ENCODE data around the gene FRMD3.

FRMD3 gene

GRCh38 chr9:83419961-83420360, 118.2 kb downstream of the FRMD3 start:
- peaks cover 7% of the 10 kb centered on the region for H3K4me1 ChIP-seq
- H3K27me3 ChIP-seq (ENCODE audit: control insufficient read depth, insufficient read depth, low read length): no peaks in the 10 kb centered on the region
- H3K79me2 ChIP-seq: peaks cover 26% of the 10 kb centered on the region
- H3K9me3 ChIP-seq (ENCODE audit: control insufficient read depth, low read length): no peaks in the 10 kb centered on the region
- TF ChIP-seq CTCF (IDR thresholded peaks at IDR 0.05): no peak
- no peak overlapping the region for H3K4me2 ChIP-seq (ENCODE audit: low read length)
- no peak overlapping the region for H2AFZ ChIP-seq
- H3K36me3 ChIP-seq (ENCODE audit: control insufficient read depth, insufficient read depth, low read length): no peaks in the 10 kb centered on the region
- H3K4me3 ChIP-seq (ENCODE audit: low read depth, low read length): no peak overlapping the region
- no peak overlapping the region for H3K9ac ChIP-seq
- H3K27ac ChIP-seq: no peak overlapping the region

GRCh38 chr9:83418283-83418682, 119.9 kb downstream of the FRMD3 start:
- Histone ChIP-seq H3K4me2 (ENCODE audit: low read length) (no peak overlapping the region), H3K4me3 (ENCODE audit: low read depth, low read length) (no peak overlapping the region), H3K27ac (no peak overlapping the region), H3K36me3 (ENCODE audit: control insufficient read depth, insufficient read depth, low read length) (no peaks in the 10 kb centered on the region), H3K9ac (no peak overlapping the region), H3K4me1 (peaks cover 3% of the 10 kb centered on the region), H3K27me3 (ENCODE audit: control insufficient read depth, insufficient read depth, low read length) (no peaks in the 10 kb centered on the region), H2AFZ (no peak overlapping the region), H3K79me2 (peaks cover 29% of the 10 kb centered on the region), H3K9me3 (ENCODE audit: control insufficient read depth, low read length) (no peaks in the 10 kb centered on the region)
- TF ChIP-seq CTCF (IDR thresholded peaks at IDR 0.05): no peak

GRCh38 chr9:83413367-83413766, 124.8 kb downstream of the FRMD3 start:
- Histone ChIP-seq H3K27me3 (ENCODE audit: control insufficient read depth, insufficient read depth, low read length) (no peaks in the 10 kb centered on the region), H3K36me3 (ENCODE audit: control insufficient read depth, insufficient read depth, low read length) (no peaks in the 10 kb centered on the region), H2AFZ (no peak overlapping the region), H3K4me2 (ENCODE audit: low read length) (no peak overlapping the region), H3K79me2 (peaks cover 32% of the 10 kb centered on the region), H3K9me3 (ENCODE audit: control insufficient read depth, low read length) (no peaks in the 10 kb centered on the region), H3K27ac (no peak overlapping the region), H3K4me1 (no peaks in the 10 kb centered on the region), H3K9ac (no peak overlapping the region), H3K4me3 (ENCODE audit: low read depth, low read length) (no peak overlapping the region)
- TF ChIP-seq CTCF (IDR thresholded peaks at IDR 0.05): no peak

- no peak overlapping the region for H3K4me2 ChIP-seq (ENCODE audit: low read length)
- no peaks in the 10 kb centered on the region for H3K9me3 ChIP-seq (ENCODE audit: control insufficient read depth, low read length)
- H3K9ac ChIP-seq: no peak overlapping the region
- H3K27me3 ChIP-seq (ENCODE audit: control insufficient read depth, insufficient read depth, low read length): no peaks in the 10 kb centered on the region
- H3K79me2 ChIP-seq: peaks cover 22% of the 10 kb centered on the region
- no peak overlapping the region for H2AFZ ChIP-seq
- H3K4me1 ChIP-seq: no peaks in the 10 kb centered on the region
- no peaks in the 10 kb centered on the region for H3K36me3 ChIP-seq (ENCODE audit: control insufficient read depth, insufficient read depth, low read length)
- no peak overlapping the region for H3K4me3 ChIP-seq (ENCODE audit: low read depth, low read length)
- no peak for TF ChIP-seq CTCF (IDR thresholded peaks at IDR 0.05)
- no peak overlapping the region for H3K27ac ChIP-seq
These were observed 127.5 kb downstream of the FRMD3 start for GRCh38 chr9:83410701-83411100.

- Histone ChIP-seq H2AFZ (no peak overlapping the region), H3K9ac (no peak overlapping the region), H3K4me3 (ENCODE audit: low read depth, low read length) (no peak overlapping the region), H3K36me3 (ENCODE audit: control insufficient read depth, insufficient read depth, low read length) (no peaks in the 10 kb centered on the region), H3K27ac (no peak overlapping the region), H3K79me2 (peaks cover 18% of the 10 kb centered on the region), H3K27me3 (ENCODE audit: control insufficient read depth, insufficient read depth, low read length) (no peaks in the 10 kb centered on the region), H3K9me3 (ENCODE audit: control insufficient read depth, low read length) (no peaks in the 10 kb centered on the region), H3K4me2 (ENCODE audit: low read length) (no peak overlapping the region), H3K4me1 (no peaks in the 10 kb centered on the region)
- TF ChIP-seq CTCF (IDR thresholded peaks at IDR 0.05): no peak
These were observed 131.3 kb downstream of the FRMD3 start for GRCh38 chr9:83406921-83407320.
